HG02610 (cell line): ENCODE data around the gene SRGAP1.
"Not testable (repeated sequence)": the region's sequence is repeated elsewhere in the genome, so short reads cannot be mapped to it uniquely, and the experiment has no call there.

Experiments used
- ATAC-seq: cut with Tn5 transposase; IDR thresholded peaks from one replicate; pipeline ENCODE4 v1.9.1; 2021; ENCODE audit warnings: mild to moderate bottlenecking, moderate library complexity; ENCODE audit not compliant: unreplicated experiment

Gene SRGAP1

DNA sequence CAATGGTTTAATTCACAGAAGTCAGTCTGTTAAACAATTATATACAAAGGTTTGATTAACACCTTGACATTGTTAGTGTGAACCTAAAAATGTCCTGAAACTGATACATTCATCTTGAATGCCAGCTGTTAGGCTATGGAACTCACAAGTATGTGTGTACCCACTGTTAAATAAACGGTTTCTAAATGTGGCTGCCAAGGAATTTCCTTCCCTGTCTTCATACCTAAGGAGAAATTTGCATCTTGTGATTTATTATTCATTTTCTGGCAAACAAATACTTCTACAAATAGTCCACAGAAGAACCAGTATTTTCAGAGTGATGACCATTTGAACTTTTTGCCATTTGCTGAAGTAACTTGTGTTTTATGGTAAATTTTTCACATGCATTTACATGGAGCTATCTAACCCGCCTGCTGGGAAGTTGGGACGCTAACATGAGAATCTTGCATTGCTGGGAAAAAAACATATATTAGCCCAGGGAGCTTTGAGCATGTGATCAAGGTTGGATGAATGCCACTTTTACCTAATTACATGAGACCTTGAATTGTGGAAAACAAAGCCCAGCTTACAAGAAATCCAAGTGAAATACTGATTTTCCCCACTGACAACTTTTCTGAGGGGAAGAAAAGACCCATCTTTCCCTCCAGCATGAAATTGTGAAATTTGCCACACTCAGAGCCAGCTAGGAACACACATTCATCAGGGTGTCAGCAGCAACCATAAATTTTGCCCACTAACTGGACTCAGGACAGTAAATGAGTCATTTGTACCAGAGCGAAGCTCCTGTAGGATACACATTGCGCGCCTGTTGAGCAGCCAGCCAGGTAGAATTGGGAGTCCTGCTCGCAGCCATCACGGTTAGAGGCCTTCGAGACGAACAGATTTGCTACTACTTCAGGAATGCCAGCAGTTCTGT lies 259.6 kb downstream of the SRGAP1 start:
- ATAC-seq, result no peak

- no peak for ATAC-seq
These were observed 260.5 kb downstream of the SRGAP1 start for GRCh38 chr12:64105026-64105425.

DNA sequence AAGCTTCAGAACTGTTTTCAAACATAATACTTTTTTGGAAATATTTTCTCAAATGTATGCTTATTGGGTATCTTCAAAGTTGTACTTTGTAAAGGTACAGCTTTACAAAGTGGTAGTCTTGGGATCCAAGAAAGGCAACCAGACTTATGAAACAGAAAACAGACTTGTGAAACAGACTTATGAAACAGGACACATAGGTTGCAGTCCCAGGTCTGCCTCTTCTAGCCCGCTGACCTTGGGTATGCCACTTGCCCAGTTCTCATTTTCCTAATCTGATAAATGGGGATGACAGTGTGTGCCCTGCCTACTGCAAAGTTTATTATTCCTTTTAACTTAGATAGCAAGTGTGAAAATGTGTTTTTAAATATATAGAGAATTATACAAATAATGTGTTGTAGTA lies 263.3 kb downstream of the SRGAP1 start:
- no peak for ATAC-seq

DNA sequence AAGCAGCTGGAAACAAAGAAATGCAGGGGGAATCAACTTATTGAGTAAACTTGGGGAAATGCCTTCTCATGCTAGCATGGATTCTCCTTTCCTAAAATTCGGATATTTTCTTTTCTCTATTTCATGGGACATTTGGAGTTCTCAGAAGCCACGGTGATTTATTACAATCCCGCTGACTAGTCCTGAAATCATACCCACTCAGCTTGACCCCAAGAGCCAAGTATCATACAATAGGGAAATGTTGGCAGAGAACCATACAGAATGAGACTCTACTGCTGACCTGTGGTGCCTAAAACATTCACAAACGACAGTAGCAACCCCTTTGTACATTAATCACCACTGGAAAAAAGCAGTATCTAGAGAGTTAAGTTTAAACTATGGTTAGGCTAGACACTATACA lies 265.2 kb downstream of the SRGAP1 start:
- ATAC-seq, result no peak

GRCh38 chr12:64110864-64111263 lies 266.4 kb downstream of the SRGAP1 start:
- ATAC-seq, result no peak

DNA sequence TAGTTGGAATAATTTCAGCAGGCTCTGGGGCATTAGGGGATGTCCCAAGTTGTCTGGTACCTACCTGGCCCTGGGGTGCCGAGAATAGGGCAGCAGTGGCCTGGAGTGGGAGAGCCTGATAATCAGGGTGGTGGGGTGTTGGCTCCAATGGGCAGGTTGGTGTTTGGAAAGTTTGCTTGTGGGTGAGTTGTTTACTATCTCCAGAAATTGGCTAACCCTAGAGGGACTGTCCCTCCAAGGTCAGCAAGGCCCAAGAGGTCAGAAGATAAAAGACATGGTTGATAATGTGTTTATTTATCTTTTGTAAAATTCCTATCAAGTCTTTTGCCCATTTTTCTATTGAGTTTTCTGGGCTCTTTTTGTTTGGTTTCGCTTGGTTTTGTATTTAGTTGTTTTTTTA lies 272.5 kb downstream of the SRGAP1 start:
- ATAC-seq, result no peak

DNA sequence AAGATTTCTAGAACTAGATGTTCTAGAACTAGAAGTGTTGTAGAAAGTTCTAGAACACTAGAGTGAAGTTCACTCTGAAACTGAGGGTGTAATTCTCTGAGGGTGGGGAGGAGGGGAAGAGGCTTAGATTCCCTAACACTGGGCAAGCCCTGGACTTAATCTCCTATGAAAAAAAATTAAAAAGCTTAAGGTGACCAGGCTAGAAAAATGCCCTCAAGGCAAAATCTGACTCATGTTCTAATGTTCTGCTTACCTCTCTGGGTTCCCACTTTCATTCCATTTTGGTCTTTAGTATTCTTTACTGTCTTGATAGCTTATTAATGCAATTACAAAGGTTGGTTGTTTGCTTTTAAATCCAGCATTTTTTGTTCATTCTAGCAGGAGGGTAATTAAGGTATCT lies 276.1 kb downstream of the SRGAP1 start:
- ATAC-seq, result no peak

DNA sequence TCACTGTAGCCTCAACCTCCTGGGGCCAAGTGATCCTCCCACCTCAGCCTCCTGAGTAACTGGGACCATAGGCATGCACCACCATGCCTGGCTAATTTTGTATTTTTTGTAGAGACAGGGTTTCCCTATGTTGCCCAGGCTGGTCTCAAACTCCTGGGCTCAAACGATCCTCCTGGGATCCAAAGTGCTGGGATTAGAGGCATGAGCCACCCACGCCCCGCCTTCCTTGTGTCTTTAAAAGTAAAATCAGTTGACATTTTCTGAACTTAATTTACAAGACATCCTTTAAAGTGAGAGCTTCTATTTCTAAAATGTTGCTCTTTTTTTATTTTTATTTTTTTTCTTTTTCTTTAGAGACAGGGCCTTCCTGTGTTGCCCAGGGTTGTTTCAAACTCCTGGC lies 276.6 kb downstream of the SRGAP1 start:
- ATAC-seq, result not testable (repeated sequence)

DNA sequence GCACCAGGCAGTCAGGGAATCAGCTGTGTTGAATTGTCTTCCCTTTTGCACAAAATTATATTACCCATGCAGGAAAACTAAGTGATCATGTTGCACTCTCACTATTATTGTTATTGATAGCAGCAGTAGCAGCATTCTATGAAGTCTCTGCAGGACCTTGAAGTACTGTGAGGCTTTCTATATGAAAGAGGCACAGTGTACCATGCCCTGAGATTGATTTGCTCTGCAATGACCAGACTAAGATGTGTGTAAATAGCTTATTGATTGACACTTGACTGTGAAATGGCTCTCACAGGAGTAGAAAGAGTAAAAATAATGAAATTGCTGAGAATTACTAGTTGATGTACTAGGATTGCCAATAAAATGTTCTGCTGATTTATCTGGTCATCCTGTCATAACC lies 277.7 kb downstream of the SRGAP1 start:
- ATAC-seq, result no peak

DNA sequence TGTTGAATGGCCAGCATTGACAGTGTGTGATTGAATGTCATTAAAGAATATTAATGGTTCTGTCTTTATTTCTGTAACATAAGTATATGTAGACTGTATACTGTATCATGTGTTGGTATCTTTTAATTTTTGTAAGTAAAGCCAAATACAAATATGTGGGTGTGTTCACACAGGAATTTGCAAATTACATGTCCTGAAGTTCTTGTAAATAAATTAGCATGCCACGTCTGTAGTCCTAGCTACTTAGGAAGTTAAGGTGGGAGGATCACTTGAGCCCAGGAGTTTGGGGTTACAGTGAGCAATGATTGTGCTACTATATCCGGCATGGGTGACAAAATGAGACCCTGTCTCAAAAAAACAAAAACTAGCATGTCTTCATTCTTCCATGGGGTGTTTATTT lies 278.5 kb downstream of the SRGAP1 start:
- ATAC-seq, result no peak

DNA sequence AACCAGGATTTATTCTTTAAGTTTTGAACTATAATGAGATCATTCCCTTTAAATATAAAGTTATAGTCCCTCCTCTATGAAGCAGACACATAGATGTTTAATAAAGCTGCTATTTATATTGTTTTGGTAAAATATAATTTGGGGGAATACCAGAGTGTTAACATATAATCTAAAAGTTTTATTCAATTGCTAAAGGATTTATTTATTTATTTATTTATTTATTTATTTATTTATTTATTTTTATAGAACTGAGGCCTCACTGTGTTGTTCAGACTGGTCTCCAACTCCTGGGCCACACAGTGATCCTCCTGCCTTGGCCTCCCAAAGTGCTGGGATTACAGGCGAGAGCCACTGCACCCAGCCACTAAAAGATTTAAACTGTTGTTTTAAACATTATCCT lies 278.9 kb downstream of the SRGAP1 start:
- ATAC-seq, result no peak

GRCh38 chr12:64124511-64125197 lies 280.2 kb downstream of the SRGAP1 start:
- ATAC-seq, result no peak

DNA sequence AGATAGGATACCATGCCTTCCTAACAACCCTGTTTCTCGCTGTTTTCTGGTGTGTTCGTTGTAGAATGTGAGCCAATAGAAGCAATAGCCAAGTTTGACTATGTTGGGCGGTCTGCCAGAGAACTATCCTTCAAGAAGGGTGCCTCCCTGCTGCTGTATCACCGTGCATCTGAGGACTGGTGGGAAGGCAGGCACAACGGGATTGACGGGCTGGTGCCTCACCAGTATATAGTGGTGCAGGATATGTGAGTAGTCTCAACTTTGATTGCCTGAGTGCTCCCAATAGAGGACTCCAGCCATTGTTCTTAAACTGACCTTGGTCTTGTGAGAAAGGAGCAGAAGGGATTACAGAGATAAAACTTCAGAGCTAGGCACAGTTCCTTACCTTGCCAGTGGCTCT lies 281.4 kb downstream of the SRGAP1 start:
- no peak for ATAC-seq

DNA sequence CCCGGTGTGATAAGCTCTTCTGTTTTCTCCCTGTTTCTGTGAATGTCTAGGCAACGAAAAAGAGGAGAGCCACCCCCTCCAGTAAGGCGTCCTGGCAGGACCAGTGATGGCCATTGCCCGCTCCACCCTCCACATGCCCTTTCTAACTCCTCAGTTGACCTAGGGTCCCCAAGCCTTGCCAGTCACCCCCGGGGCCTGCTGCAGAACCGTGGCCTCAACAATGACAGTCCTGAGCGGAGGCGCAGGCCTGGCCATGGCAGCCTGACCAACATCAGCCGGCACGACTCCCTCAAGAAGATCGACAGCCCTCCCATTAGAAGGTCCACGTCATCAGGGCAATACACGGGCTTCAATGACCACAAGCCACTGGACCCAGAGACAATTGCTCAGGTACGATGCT lies 283.3 kb downstream of the SRGAP1 start:
- no peak for ATAC-seq

DNA sequence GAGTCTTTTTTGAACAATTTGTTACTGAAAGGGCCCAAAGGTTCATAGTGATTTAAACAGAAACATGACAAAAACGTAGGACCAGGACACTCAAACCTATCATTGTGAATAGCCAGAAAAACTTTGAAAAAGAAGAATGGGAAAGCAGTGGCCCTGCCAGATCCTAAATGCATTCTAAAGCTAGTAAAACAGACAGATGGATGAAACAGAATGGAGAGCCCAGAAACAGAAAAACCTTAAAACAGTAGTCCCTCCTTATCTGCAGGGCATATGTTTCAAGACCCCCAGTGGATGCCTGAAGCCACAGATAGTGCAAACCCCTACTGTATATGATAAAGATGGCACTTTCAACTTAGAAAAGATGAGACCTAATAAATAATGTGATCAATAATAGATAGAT lies 283.9 kb downstream of the SRGAP1 start:
- no peak for ATAC-seq

DNA sequence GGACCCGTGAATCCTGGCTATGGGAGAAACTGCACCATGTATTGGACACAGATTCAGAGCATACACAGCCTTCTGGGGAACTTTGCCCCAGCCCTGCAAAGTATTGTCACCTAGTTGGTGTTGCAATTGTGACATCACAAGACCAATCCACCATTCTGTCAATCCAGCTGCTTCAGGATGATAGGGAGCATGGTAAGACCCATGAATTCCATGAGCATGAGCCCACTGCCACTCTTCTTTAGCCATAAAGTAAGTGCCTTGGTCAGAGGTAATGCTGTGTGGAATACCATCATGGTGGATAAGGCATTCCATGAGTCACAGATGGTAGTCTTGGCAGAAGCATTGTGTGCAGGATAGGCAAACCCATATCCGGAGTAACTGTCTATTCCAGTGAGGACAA lies 286.0 kb downstream of the SRGAP1 start:
- not testable (repeated sequence) for ATAC-seq

GRCh38 chr12:64131456-64131855 lies 287.0 kb downstream of the SRGAP1 start:
- ATAC-seq, result not testable (repeated sequence)

GRCh38 chr12:64132672-64133071 lies 288.2 kb downstream of the SRGAP1 start:
- not testable (repeated sequence) for ATAC-seq

DNA sequence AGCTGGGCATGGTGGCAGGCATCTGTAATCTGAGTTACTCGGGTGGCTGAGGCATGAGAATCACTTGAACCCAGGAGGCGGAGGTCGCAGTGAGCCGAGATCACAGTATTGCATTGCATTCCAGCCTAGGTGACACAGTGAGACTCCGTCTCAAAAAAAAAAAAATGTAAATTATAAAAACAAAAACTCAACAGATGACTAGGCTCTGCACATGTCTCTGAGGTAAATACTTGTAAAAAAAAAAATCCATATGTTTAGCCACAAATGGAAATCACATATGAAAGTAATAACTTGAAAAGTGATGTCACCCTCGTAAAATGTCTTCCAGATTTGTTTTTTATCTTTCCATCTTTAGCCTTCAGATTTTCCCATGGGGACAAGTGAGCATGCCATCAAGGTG lies 292.6 kb downstream of the SRGAP1 start:
- ATAC-seq, result no peak

- ATAC-seq, result no peak
These were observed 294.5 kb downstream of the SRGAP1 start for GRCh38 chr12:64139021-64139420.

DNA sequence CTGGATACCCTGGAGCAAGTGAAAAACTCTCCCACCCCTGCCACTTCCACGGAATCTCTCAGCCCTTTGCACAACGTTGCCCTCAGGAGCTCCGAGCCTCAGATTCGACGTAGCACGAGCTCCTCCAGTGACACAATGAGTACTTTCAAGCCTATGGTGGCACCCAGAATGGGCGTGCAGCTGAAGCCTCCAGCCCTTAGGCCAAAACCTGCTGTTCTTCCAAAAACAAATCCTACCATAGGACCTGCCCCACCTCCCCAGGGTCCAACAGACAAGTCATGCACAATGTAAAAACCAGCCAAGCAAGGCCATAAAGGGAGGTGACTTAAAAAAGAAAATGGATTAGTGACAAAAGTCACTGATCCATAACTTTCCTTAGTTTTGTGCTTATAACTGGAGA lies 297.9 kb downstream of the SRGAP1 start:
- ATAC-seq, result no peak

GRCh38 chr12:64142784-64143183 lies 298.3 kb downstream of the SRGAP1 start:
- no peak for ATAC-seq
